GM23338 (cell line): ENCODE results near the gene CCL13. TPM values are rescaled to one million over a fixed set of nuclear protein-coding genes. Genes with fewer than 3 reads are reported as not detected.
A peak's percentile ranks its signal among the peaks of the same experiment; 100 is the strongest.

Experiments
- ATAC-seq: fragments of 200-7000 bp; cut with Tn5 transposase; 3 replicates; pipeline ENCODE4 v1.9.1; 2020
- DNase-seq: peaks from one replicate; pipeline ENCODE4 v3.0.0-alpha.2; 2015; ENCODE audit warnings: low spot score
- H2AFZ ChIP-seq: fragments of 200-600 bp; sonication (generic); 2 replicates; pipeline ENCODE4 v1.8.0; 2016; ENCODE audit warnings: antibody characterized with exemption, mild to moderate bottlenecking, moderate library complexity
- H3F3A ChIP-seq: fragments of 200-600 bp; sonication (generic); replicated peaks from 2 replicates; pipeline ENCODE4 v1.8.0; 2017; ENCODE audit warnings: antibody characterized with exemption, mixed run types, low read depth
- H3K27ac ChIP-seq: fragments of 200-600 bp; sonication (generic); 2 replicates; pipeline ENCODE4 v1.6.1; 2016; ENCODE audit warnings: low read depth
- H3K27me3 ChIP-seq: fragments of 200-600 bp; sonication (generic); 2 replicates; pipeline ENCODE4 v1.8.0; 2016; ENCODE audit warnings: mild to moderate bottlenecking, mixed run types, moderate library complexity; ENCODE audit not compliant: insufficient read depth
- H3K36me3 ChIP-seq: fragments of 200-600 bp; sonication (generic); 2 replicates; pipeline ENCODE4 v1.8.0; 2016; ENCODE audit warnings: mild to moderate bottlenecking; ENCODE audit not compliant: insufficient read depth
- H3K4me1 ChIP-seq: fragments of 200-600 bp; sonication (generic); 2 replicates; pipeline ENCODE4 v1.8.0; 2016; ENCODE audit warnings: mild to moderate bottlenecking, moderate library complexity; ENCODE audit not compliant: insufficient read depth
- H3K4me2 ChIP-seq: fragments of 200-600 bp; sonication (generic); 2 replicates; pipeline ENCODE4 v1.7.1; 2017; ENCODE audit warnings: mixed run types
- H3K4me3 ChIP-seq: fragments of 200-600 bp; sonication (generic); 2 replicates; pipeline ENCODE4 v1.6.1; 2016; ENCODE audit warnings: mixed run types
- H3K79me2 ChIP-seq: fragments of 200-600 bp; sonication (generic); replicated peaks from 2 replicates; pipeline ENCODE4 v1.8.0; 2017; ENCODE audit warnings: mild to moderate bottlenecking; ENCODE audit not compliant: insufficient read depth
- H3K9me2 ChIP-seq: fragments of 200-600 bp; sonication (generic); 2 replicates; pipeline ENCODE4 v1.8.0; 2017; ENCODE audit not compliant: insufficient read depth
- H4K20me1 ChIP-seq: fragments of 200-600 bp; sonication (generic); replicated peaks from 2 replicates; pipeline ENCODE4 v1.8.0; 2017; ENCODE audit warnings: mild to moderate bottlenecking; ENCODE audit not compliant: insufficient read depth
- H3K27ac Mint-ChIP-seq: 2 replicates; pipeline ENCODE4 v1.8.0; 2020; ENCODE audit warnings: inconsistent platforms, mild to moderate bottlenecking, moderate library complexity, mixed read lengths
- H3K27me3 Mint-ChIP-seq: 3 replicates; pipeline ENCODE4 v1.8.0; 2022; ENCODE audit warnings: low read depth, mild to moderate bottlenecking, moderate library complexity, mixed read lengths, inconsistent platforms; ENCODE audit not compliant: insufficient read depth, poor library complexity
- H3K36me3 Mint-ChIP-seq: 3 replicates; pipeline ENCODE4 v1.8.0; 2021; ENCODE audit warnings: low read depth, mild to moderate bottlenecking, inconsistent platforms, moderate library complexity, mixed read lengths
- H3K4me1 Mint-ChIP-seq: 3 replicates; pipeline ENCODE4 v1.8.0; 2020; ENCODE audit warnings: mild to moderate bottlenecking, inconsistent platforms, mixed read lengths
- H3K4me3 Mint-ChIP-seq: 3 replicates; pipeline ENCODE4 v1.8.0; 2021; ENCODE audit warnings: moderate library complexity, mild to moderate bottlenecking, inconsistent platforms, mixed read lengths
- H3K9me3 Mint-ChIP-seq: 3 replicates; pipeline ENCODE4 v1.8.0; 2020; ENCODE audit warnings: moderate library complexity, mild to moderate bottlenecking, inconsistent platforms, mixed read lengths
- CTCF ChIP-seq, 2 experiments: fragments of 200-600 bp in 1 of 2; sonication (generic) in 1 of 2; conservative IDR thresholded peaks; 2 replicates each; pipeline versions ENCODE4 v1.5.1 to v1.6.1; 2016 to 2017; ENCODE audit warnings: antibody characterized with exemption in 2 of 2, low read depth in 2 of 2, mild to moderate bottlenecking in 2 of 2, moderate library complexity in 1 of 2
- NANOG ChIP-seq: IDR thresholded peaks from 2 replicates; pipeline ENCODE4 v1.6.1; 2016; ENCODE audit warnings: antibody characterized with exemption, borderline replicate concordance
- POLR2AphosphoS5 ChIP-seq: IDR thresholded peaks from 2 replicates; pipeline ENCODE4 v1.6.1; 2016; ENCODE audit warnings: antibody characterized with exemption, low read depth
- REST ChIP-seq: IDR thresholded peaks from one replicate; pipeline ENCODE4 v1.6.1; 2018; ENCODE audit warnings: antibody characterized with exemption; ENCODE audit not compliant: unreplicated experiment
- STAT1 ChIP-seq: IDR thresholded peaks from one replicate; pipeline ENCODE4 v1.6.1; 2016; ENCODE audit warnings: antibody characterized with exemption; ENCODE audit not compliant: unreplicated experiment
- ZNF114 ChIP-seq: fragments of 250-450 bp; sonication (Bioruptor Pico); IDR thresholded peaks from 2 replicates; pipeline ENCODE4 v1.5.0; 2020; ENCODE audit warnings: mild to moderate bottlenecking, moderate library complexity
- polyA plus RNA-seq: library from polyadenylated mRNA; unstranded; fragments of >200 nt; fragmentation: Nextera tagmentation; extraction: Ambion mirVana; gene quantifications from 2 replicates; pipeline ENCODE4 v1.2.1, GENCODE V29; 2016
- total RNA-seq: library from RNA; depleted of rRNA; stranded (reverse); fragments of >200 nt; shearing (Covaris generic); gene quantifications from 2 replicates; pipeline ENCODE4 v1.2.3, GENCODE V29; 2014

CCL13 gene
- total and polyA plus RNA-seq, 2 experiments from 2014 or later, result not detected

- no peak for TF ChIP-seq REST
- TF ChIP-seq POLR2AphosphoS5, result no peak
- TF ChIP-seq STAT1, result no peak
- no peak for TF ChIP-seq NANOG
These were observed 1.6 kb upstream of the CCL13 start (continued) for GRCh38 chr17:34354637-34355036.

GRCh38 chr17:34357398-34357797 is 1.1 kb downstream of the CCL13 start:
- H3K27me3 ChIP-seq, result no peaks in the 10 kb centered on the region
- no peaks in the 10 kb centered on the region for H3K36me3 Mint-ChIP-seq
- no peaks in the 10 kb centered on the region for H3K4me1 Mint-ChIP-seq
- H3K4me3 ChIP-seq, result no peak overlapping the region
- no peak overlapping the region for H3K4me2 ChIP-seq
- H3K9me3 Mint-ChIP-seq, result peaks cover 2% of the 10 kb centered on the region; the same call in 2 of the 3 replicates
- no peak overlapping the region for H3K27ac Mint-ChIP-seq
- no peaks in the 10 kb centered on the region for H3K4me1 ChIP-seq
- no peak overlapping the region for H3K4me3 Mint-ChIP-seq
- DNase-seq (peak; percentile 45), ATAC-seq (no peak; the same call in 2 of the 3 replicates)
- H3F3A ChIP-seq, result no peaks in the 10 kb centered on the region
- TF ChIP-seq STAT1 (no peak), CTCF (conservative IDR thresholded peaks at IDR 0.05; ENCODE audit: low read depth in 2 of 2) (peak in 1 of 2 experiments; percentile 37; a peak in 2 of 4 replicates), ZNF114 (CRISPR knock-in tag) (no peak)
- H3K36me3 ChIP-seq, result no peaks in the 10 kb centered on the region
- H4K20me1 ChIP-seq, result no peaks in the 10 kb centered on the region
- no peaks in the 10 kb centered on the region for H3K79me2 ChIP-seq
- no peak overlapping the region for H2AFZ ChIP-seq
- H3K9me2 ChIP-seq, result peaks cover 4% of the 10 kb centered on the region; the same call in 1 of the 2 replicates
- H3K27ac ChIP-seq, result no peak overlapping the region
- no peaks in the 10 kb centered on the region for H3K27me3 Mint-ChIP-seq

- no peak overlapping the region for H3K27ac ChIP-seq
- ATAC-seq, result no peak
- H3K9me3 Mint-ChIP-seq, result peaks cover 2% of the 10 kb centered on the region; the same call in 2 of the 3 replicates
- no peaks in the 10 kb centered on the region for H3K27me3 ChIP-seq
- no peaks in the 10 kb centered on the region for H3K4me1 Mint-ChIP-seq
- H3K4me1 ChIP-seq, result no peaks in the 10 kb centered on the region
- H3K36me3 ChIP-seq, result no peaks in the 10 kb centered on the region
- H3K4me3 ChIP-seq, result no peak overlapping the region
- peaks cover 4% of the 10 kb centered on the region; the same call in 1 of the 2 replicates for H3K9me2 ChIP-seq
- H4K20me1 ChIP-seq, result no peaks in the 10 kb centered on the region
- no peak overlapping the region for H3K4me3 Mint-ChIP-seq
- no peaks in the 10 kb centered on the region for H3F3A ChIP-seq
- H3K36me3 Mint-ChIP-seq, result no peaks in the 10 kb centered on the region
- no peak overlapping the region for H2AFZ ChIP-seq
- H3K79me2 ChIP-seq, result no peaks in the 10 kb centered on the region
- H3K27me3 Mint-ChIP-seq, result no peaks in the 10 kb centered on the region
- H3K27ac Mint-ChIP-seq, result no peak overlapping the region
- DNase-seq, result no peak
- H3K4me2 ChIP-seq, result no peak overlapping the region
- no peak for TF ChIP-seq CTCF (conservative IDR thresholded peaks at IDR 0.05; ENCODE audit: low read depth in 2 of 2)
These were observed 2.4 kb downstream of the CCL13 start for GRCh38 chr17:34358631-34359030.
